H1 (cell line): ENCODE measurements around the gene HLF. TPM values are rescaled to one million over a fixed set of nuclear protein-coding genes. Genes with fewer than 3 reads are reported as not detected.

ENCODE experiments used
- FOSL1 ChIP-seq: IDR thresholded peaks from 2 replicates; pipeline ENCODE4 v1.6.1; 2011; ENCODE audit warnings: mild to moderate bottlenecking, low read depth, low read length, moderate library complexity; ENCODE audit not compliant: insufficient read depth
- POLR2AphosphoS5 ChIP-seq: IDR thresholded peaks from 2 replicates; pipeline ENCODE4 v1.6.1; 2011; ENCODE audit warnings: low read depth, low read length
- RAD21 ChIP-seq, 2 experiments: IDR thresholded peaks in 1 of 2; conservative IDR thresholded peaks in 1 of 2; 2 replicates each; pipeline ENCODE4 v1.6.1; 2011; ENCODE audit warnings: low read depth in 2 of 2, low read length in 2 of 2, improper control_type of control experiment in 1 of 2, inconsistent platforms in 1 of 2, mild to moderate bottlenecking in 1 of 2, moderate library complexity in 1 of 2
- TAF1 ChIP-seq: IDR thresholded peaks from 2 replicates; pipeline ENCODE4 v1.6.1; 2011; ENCODE audit warnings: mild to moderate bottlenecking, low read depth, low read length
- TBP ChIP-seq: IDR thresholded peaks from 2 replicates; pipeline ENCODE4 v1.6.1; 2011; ENCODE audit warnings: low read depth, low read length, improper control_type of control experiment
- polyA plus RNA-seq, 7 experiments: library from polyadenylated mRNA; depleted of rRNA in 3 of 7; stranded (reverse) in 5 of 7; unstranded in 2 of 7; fragments of >200 nt in 5 of 7; fragments of 200-250 nt in 2 of 7; gene quantifications; 1 replicate in 5 of 7; 2 replicates in 1 of 7; 4 replicates in 1 of 7; pipeline versions ENCODE4 v1.2.1 to v1.2.3, GENCODE V29; 2011 to 2013; ENCODE audit warnings: missing spikeins in 2 of 7, mixed read lengths in 2 of 7
- total RNA-seq: library from RNA; stranded (reverse); fragmentation: NEBNext Ultra II Directional; extraction: Animal tissue kit (Norgen Biotek cat#: 25700); gene quantifications from 2 replicates; pipeline ENCODE4 v1.2.1, GENCODE V29; 2021
- TF ChIP-seq, protein P1 (sequence below): IDR thresholded peaks from 2 replicates; pipeline ENCODE4 v1.6.1; 2012; ENCODE audit warnings: inconsistent platforms

HLF gene
- total and polyA plus RNA-seq, 2 of the 8 experiments (the other 6 are each of a cell fraction or from before 2014, with no cell fraction given) = 0.39 to 0.60 TPM

DNA sequence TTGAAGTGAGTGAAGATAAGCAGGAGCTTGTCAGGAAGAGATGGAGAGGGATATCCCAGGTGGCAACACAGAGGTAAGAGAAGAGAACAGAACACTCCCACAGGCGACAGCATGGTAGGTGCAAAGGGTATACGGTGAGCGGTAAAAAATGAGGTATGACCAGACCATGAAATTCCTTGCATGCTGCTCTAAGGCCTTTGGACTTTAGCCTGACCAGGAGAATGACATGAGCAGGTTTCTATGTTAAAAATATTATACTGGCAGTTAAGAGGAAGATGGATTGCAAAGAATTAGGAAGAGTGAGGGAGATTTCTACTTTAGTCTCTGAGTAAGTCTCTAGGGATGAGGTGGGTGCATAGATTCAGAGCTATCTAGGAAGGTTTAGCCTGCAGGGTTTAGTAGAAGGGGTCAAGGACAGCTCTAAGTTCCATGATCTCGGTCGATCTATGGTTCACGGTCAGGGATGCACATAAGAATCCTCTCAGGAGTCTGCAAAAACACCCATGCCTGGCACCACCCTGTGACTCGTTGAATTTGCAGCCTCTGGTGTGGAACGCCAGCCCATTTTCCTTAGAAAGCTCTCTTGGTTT lies 65.7 kb downstream of the HLF start (continued):
- no peak for TF ChIP-seq RAD21 (IDR thresholded peaks at IDR 0.05 in 1 of 2, conservative IDR thresholded peaks at IDR 0.05 in 1 of 2; ENCODE audit: low read depth in 2 of 2, low read length in 2 of 2)
- TF ChIP-seq FOSL1 = no peak
- TF ChIP-seq, protein P1, sequence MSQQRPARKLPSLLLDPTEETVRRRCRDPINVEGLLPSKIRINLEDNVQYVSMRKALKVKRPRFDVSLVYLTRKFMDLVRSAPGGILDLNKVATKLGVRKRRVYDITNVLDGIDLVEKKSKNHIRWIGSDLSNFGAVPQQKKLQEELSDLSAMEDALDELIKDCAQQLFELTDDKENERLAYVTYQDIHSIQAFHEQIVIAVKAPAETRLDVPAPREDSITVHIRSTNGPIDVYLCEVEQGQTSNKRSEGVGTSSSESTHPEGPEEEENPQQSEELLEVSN = no peak
- TF ChIP-seq TAF1 = no peak
- no peak for TF ChIP-seq POLR2AphosphoS5
- TF ChIP-seq TBP = no peak
